Ecto neural progenitor cell (in vitro differentiated cells): ENCODE results near the gene CHCHD6.

Experiments
- DNase-seq: peaks from one replicate; pipeline ENCODE4 v3.0.0-alpha.2; 2018; ENCODE audit warnings: low spot score

The CHCHD6 gene

DNA sequence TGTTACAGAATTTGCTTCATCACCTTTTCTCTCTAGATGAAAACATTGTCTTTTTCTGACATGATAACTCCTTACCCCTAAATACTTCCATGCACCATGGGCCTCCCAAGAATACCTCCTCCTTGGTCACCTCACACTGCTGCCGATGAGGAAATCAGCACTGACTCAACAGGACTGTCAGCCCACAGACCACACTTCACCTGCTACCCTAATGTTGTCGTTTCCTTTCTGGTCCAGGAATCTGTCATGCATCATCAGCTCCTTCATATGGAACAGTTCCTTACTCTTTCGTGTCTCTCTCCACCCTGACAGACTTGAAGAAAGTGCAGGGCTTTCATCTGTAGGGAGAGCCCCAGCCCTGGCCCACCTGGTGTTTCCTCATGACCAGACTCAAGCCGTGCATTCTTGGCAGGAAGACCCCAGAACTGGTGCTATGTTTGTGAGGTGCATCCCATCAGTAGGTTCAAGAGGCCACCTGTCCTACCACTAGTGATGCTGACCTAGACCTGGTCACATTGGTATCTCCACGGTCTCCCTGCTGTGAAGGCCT, 237.8 kb downstream of the CHCHD6 start:
- no peak for DNase-seq

DNA sequence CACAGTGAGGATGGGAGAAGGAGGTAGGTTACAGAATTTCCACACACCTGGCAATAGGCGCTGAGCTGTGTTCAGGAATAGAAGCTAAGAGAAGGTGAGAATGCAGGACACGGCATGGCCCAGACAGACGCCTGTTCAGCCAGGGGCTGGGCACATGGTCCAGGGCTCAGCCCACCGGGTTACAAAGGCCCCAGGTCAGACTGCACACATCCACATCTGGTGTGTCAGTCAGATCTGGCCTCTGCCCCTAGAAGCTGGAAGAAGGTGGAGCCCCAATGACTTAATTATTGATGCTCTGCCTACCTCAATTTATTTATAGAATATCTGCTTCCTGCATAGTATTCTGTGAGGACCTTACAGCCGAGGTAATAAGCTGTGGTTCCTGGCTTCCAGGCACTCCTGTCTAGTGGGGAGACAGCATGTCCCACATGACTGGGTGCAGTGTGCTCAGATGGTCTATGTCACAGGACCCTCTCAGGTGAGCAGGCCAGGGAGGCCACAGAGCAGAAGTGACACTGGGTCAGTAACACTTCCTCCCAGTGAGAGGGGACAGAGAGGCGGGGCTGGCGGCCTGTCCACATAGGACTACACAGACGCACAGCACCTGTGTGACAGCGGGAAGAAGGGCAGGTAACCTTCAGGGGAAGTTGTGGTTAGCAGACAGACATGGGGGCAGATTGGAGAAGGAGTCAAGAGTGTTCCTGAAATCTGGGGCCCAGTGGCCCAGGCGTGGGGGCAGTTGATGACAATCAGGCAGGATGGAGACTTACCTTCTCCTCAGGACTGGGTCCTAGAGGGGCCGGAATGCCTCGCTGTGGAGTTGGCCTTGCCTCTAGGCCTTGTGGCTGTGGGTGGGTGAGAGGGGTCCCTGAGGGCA, 240.3 kb downstream of the CHCHD6 start:
- no peak for DNase-seq

DNA sequence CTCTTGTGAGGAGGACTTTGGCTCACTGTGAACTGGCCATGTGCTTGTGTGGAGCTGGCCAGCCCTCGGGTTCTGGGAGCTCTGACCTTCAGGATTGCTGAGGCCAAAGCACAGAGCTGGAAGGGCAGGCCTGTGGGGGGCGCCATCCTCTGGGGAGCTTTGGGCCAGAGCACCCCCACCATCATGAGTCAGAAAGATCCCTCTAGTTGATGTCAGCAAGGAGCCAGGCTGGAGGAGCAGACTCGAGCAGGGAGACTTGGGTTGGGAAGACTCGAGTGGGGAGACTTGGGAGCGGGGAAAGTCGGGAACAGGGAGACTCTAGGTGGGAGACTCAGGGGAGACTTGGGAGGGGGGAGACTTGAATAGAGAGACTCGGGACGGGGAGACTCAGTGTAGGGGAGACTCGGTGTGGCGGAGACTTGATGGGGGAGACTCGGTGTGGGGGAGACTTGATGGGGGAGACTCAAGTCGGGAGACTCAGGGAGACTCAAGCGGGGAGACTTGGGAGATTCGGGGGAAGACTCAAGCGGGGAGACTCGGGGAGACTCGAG, 241.2 kb downstream of the CHCHD6 start:
- DNase-seq, result no peak

DNA sequence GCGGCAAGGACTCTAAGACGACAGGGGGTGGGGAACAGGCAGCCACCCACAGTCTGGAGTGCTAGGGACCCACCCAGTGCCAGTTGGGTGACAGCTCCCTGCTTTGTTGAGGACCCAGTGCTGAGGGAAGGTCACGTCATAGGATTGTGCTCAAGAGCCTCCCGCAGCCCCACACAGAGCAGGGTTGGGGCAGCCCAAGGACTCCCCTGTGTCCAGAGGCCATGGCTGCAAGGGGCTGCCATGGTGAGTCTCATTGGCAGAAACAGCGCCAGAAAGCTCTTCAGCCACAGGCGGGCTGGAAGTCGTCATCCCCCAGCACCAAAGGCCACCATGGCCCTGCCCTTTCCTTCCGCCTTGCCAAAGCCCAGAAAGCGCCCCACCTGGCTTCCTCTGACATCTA, 241.9 kb downstream of the CHCHD6 start:
- no peak for DNase-seq

DNA sequence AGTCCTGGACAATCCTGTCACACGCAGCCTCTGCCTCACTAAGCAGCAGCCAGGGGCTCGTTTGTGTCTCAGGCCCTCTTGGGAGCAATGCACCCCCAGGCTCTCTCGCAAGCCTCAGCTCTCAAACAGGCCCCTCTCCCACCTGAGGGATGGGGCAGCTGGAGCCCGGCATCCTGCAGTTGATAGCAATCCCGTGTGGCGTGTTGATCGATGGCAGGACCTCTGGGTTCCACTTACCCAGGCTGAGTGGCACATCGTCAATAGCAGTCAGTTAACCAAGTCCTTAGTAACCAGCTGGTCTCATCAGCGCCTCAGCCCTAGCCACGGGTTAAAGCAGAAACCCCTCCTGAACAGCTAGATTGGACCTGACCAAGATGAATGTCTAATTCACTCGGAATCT, 242.4 kb downstream of the CHCHD6 start:
- no peak for DNase-seq

DNA sequence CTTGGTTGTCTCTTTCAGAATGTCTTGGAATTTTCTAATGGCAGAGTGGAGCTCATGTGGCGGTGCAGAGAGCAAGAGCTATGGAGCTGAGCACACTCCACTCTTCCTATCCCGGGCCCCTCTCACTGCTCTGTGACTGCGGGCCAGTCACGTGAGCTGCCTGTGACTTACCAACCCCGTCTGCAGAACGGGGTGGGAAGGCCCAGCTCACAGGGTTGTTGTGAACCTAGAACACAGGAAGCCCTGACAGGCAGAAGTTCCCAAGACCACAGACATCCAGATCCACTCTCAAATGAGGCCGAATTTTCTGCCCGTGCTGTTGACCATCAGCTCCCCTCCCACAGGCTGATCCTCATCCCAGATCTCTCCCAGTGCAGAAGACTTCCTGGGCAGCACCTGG, 243.4 kb downstream of the CHCHD6 start:
- no peak for DNase-seq

DNA sequence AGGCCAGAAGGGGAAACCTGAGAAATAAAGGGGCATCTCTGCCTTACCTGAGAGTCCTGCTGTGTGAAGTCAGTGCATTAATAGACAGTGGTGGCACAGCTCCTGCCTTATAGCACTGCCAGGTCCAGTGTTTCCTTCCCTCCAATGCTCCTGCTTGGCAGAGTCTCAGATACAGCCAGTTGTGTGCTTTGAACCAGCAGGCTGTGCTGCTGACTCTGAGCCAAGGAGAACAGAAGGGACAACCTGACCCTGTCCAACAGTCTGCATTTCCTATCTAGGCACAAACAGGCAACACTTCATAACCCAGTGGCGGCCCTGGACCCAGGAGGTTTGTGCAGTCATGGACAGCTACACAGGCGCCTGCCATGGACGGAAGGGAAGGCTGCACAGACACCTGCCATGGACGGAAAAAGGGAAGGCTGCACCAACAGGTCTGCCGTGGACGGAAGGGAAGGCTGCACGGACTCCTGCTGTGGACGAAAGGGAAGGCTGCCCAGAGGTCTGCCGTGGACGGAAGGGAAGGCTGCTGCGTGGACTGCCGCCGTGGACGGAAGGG, 245.0 kb downstream of the CHCHD6 start:
- DNase-seq, result no peak

DNA sequence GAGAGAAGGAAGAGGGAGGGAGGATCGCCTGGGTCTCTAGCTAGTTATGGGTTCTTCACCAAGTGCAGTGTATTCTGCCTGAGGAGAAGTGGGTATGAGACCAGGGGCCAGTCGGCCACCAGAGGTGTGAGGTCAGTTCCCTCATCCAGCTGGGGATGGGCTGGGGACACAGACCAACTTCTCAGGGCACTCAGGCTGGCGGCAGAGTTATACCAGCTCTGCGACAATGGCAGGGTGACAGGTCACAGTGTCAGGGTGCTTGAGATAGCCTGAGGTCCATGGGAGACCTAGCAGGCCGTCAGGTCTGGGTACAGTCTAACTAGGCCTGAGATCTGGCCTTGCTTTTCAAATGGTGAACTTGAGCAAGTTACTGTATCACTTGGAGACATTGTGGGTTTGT, 247.5 kb downstream of the CHCHD6 start:
- DNase-seq, result no peak

DNA sequence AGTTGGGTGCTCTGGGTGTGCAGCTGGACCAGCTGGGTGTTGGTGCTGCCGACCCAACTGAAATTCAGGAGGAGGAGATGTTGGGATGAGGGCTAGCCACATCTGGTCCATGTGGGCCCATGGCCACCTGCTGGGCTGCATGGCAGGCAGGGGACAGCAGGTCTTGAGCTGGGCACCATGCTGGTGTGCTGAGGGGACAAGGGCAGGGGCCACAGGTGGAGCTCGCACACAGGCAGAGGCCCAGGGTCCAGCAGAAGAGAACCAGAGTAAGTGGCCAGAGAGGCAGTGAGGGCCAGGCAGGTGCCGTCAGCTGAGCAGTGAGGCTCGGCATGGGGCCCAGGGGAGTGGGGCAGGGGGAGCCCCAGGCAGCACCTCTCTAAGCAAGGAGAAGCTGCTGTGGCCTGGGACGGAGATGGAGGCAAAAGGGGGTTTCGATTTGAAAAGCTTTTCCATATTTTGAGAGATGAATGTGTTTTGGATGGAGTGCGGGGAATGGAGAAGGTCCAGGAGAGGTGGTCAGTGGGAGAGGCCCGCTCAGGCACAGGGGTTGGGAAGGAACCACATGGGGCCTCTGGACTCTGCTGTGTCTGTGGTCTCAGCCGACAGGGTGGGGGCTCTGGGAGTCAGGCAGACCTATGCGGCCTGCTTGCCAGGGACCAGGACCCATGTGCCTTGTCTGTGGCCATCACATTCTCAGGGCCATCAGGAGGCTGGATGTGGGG, 248.4 kb downstream of the CHCHD6 start:
- DNase-seq, result no peak

DNA sequence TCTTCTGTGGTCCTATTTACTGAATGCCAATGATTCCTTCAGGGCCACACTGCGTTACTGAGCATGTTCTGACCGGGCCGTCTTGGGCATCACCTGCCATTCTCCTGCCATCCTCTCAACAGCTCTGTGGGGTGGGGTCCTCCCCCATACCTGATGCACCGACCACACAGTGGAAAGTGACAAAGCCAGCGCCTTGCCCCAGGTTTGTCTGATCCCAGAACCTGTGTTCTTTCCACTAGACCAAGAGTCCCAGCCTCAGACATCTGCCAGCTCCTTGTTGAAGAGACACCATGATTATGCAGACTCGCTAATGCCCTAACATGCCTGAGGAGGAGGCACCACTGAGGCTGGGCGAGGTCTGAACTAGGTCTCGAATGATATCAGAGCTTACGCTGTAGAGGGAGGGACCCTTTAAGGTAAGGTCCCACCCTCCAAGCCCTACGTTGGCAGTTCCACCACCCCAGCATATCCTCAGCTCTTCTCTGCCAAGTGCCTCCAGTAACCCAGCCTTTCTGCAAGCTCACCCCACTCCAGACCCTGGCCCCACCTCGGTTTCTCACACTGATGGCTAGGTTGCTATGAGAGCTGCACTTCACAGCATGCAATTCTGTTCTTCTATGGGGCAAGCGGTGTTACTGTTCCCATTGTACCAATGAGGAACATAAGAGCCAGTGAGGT, 249.1 kb downstream of the CHCHD6 start:
- no peak for DNase-seq

DNA sequence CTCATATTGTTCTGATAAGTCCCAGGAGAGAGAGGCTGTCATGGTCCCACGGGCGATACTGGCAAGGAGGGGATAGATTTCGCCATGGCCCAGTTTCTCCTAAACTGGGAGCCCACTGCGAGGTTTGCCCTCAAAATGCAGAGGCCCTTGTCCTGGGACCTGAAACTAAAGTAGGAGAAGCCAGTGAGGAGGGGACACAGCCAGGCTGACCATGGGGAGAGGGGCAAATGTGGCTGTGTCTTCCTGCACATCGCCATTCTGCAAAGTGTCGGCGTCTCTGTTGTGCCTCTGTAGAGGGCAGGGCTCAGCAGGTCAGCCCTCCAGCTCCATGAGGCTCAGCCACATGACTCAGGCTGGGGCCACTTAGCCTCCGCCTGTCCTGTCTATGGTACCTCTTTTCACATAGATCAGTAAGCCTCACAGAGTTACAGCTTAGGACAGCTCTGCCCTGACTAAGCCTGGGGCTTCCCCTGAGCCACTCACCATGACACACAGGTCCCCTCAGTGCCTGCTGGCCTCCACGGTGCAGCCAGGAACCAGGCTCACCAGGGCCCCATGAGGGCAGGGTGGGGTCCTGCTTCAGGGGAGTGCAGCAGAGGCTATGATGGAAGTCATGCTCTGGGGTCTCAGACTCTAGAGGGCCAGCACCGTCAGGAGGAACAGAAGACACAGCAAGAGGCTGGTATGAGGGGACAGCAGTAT, 250.3 kb downstream of the CHCHD6 start:
- DNase-seq, result no peak

DNA sequence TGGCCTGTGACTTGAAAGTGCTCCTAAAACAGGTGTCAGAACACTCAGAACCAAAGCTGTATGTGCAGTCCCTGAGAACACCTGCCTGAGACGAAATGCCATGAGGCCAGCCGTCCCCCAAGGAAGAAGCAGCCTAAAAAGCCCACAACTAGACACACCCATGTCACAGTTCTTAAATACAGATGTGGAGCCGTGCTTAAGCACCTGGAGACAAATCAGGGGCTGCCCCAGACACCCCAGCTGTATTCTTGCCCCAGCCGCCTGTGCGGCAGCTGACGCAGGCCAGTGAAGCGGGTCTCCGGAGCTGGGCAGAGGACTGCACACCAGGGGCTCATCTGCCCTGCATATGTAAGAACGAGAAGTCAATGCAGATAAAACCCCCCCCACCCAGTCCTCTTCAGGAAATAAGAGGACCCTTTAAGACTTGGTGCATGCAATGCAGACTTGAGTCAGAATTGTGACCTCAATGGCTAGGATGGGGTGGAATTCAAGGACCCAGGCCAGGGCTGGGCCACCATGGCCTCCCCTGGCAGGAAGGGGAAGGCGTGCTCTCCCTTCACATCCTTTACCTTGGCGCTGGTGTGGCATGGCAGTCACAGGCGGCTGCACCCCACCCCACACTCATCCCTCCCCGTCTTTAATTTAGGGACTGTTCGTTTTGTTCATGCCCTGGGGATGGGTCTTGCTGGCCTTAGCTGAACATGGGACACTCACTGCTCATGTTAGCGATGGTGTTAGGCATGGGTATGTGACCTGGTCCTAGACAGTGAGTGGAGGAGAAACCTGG, 251.2 kb downstream of the CHCHD6 start:
- DNase-seq, result no peak

DNA sequence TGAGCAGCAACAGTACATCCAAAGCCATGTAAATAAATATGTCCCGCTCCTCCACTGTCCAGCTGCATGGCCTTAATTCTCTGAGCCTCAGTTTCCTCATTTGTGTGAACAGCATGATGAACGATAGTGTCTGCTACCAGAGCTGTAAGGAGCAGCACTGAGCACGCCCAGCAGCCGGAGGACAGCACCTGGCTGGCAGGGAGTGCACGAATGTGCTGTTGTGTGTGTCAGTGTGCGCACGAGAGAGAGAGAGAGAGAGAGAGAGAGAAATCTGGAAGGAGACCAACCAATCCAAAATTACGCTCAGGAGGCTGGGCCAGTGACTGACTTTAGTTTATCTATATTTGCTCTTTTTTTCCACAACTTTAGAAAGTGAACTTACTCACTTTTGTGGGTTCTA, 252.3 kb downstream of the CHCHD6 start:
- DNase-seq, result no peak

DNA sequence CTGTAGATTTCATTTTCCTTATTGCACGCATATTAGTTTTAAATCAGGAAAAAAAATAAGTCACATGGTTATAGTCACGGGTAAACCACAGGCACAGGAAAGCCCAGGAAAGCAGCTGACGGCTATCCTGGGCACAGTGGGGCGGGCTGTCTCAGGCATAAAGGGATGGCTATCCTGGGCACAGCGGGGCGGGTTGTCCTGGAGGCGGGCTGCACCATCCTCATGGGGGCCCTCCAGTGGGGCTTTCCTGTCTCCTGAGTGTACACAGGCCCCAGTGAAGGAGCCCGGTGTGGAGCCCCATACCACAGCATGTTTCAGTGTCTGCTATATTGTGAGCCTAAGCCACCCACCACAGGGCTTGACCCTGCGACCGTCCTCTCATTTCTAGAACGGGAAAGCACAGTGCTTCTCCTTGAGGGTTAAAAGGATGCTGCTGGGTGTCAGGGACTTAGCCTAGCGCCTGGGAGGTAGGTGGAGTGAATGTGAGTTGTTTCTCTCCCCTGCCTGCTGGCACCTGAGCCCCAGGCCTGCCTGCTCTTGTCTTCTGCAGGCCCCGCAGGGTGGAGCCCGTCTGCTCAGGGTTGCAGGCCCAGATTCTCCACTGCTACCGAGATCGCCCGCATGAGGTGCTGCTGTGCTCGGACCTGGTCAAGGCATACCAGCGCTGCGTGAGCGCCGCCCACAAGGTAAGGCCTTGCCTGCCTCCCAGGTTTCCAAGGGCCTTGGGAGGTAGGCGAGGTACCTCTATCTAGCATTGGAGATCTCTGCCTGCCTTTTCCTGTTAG, 253.0 kb downstream of the CHCHD6 start:
- DNase-seq, result no peak

DNA sequence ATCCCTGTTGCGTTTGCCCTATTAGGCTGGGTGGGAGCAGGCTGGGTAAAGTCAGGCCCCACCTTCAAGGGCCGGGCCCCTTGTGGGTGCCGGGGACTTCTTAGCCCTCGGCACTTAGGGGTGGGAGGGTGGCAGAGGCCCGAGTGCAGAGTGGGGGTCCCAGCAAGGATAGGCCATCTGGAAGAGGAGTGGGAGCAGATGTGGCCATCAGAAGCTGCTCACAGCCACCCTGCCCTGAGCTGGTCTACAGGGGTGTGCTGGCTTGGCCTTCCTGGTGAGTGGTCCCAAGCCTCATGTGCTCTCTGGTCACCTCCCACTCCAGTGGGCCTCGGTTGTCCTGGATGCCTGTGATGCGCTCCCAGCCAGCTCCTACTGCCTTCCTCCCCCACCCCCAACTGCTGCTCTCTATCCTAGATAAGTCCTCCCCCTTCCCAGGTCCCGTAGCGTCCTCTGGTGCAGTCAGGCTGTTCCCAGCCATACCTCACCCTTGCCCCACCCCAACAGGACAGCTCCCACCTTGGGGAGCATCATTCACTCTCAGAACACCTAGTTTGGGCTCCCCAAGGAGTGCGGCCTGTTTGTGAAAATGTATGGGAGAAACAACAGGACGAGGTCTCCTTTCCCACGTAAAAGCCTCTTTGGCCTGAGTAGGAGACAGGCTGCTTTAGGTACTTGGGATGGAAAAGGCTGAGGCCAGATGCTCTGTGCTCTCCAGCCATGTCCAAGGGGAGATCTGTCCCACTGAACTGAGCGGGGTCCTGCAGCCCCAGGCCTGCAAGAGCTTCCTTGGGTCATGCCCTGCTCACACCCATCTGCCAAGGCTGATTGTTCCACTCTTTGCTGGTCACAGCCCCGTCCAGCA, 254.0 kb downstream of the CHCHD6 start:
- no peak for DNase-seq

DNA sequence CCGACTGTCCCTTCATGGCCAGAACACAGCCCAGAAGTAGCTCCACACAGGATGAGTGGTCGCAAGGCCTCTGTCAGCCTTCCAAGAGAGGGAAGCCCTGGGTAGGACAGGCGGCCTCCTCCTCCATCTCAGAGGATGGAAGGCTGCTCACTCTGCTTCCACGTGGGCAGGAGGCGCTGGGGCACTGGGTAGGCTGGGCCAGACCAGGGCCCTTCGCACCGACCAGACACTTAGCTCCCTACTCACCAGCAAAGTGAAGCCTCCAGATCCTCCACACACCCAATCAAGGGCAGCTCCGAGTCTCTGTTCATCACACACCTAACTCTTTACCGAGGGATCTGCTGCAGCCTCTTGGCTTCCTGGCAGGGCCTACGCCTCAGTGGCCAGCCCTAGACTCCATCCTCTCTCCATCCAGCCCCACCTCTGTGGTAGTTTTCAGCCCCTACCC, 254.6 kb downstream of the CHCHD6 start:
- no peak for DNase-seq

DNA sequence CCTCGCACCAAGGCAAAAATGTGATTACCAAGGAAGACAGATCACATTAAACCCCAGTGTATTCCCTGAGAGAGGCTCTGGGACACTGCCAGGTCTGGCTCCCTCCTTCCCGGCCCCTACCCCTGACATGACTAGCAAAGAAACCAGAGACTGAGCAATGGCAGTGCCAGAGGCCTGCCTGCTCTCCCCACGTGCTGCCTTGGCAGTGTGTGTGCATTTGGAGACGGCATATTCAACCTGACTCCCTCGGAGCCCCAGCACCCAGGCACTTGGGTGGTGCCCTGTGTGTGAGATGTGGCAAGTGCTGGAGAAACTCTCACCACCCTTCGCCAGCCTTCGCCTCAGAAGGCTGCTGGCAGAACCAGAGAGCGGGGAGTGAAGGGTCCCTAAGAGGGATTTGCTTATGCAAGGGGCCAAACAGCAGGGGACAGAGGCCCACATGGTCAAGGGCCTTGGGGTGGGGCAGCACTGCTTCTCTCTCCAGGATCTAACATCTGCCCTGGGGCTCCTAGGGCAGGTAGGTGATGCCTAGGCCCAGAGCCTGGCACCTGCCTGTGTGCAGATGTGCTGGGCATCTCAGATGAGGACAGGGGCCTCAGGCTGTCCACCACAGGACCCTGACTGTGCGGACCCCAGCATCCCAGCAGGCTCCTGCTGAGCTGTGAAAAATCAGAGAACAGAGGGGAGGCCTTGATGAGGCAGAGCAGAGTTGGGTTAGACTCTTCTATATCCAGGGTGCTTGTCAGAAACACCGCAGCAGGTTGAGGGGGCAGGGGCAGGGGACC, 255.3 kb downstream of the CHCHD6 start:
- DNase-seq, result no peak
